ENCODE results near the gene SPATA18. TPM values are rescaled to one million over a fixed set of nuclear protein-coding genes. Genes with fewer than 3 reads are reported as not detected.

SPATA18 gene
- total RNA-seq, 4 donors from 2014 or later, result 3.0 to 11.2 (median 7.9) TPM

DNA sequence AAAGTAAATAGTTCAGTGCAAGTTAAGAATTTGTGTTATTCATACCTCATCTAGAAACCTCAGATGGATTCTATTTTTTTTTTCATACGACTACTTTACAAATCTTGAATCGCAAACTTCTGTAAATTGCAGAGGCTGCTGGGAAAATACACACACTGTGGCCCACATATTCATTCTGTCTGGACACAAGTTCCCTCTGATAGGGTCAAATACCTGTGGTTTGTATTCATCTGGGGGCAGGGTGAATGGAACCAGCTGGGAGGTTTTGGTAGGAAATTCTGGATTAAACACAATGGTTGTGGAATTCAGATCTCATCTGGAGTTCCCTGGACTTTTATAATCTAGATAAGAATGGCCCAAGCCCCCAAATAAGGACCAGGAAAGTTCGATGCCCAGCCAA, 56.2 kb downstream of the SPATA18 start:
- Histone ChIP-seq H3K4me3 (no peak overlapping the region), H3K27ac (no peak overlapping the region), H3K27me3 (no peaks in the 10 kb centered on the region), H3K4me1 (no peaks in the 10 kb centered on the region), H3K9me3 (no peaks in the 10 kb centered on the region), H3K36me3 (no peaks in the 10 kb centered on the region)
- DNase-seq, result no peak
- 74 to 100% methylated on average over 2 to 3 of the region's 3 CpGs for WGBS, 2 donors (ENCODE audit: low coverage in 1 of 2)
- in situ Hi-C loops (cut with MboI; ENCODE audit: low pct_ligation_motif_present in 1 of 4, low pct_unique_long_range_greater_than_20kb in 1 of 4, low sequenced_read_pairs in 3 of 4), result no loop called here
- TF ChIP-seq, protein P1, sequence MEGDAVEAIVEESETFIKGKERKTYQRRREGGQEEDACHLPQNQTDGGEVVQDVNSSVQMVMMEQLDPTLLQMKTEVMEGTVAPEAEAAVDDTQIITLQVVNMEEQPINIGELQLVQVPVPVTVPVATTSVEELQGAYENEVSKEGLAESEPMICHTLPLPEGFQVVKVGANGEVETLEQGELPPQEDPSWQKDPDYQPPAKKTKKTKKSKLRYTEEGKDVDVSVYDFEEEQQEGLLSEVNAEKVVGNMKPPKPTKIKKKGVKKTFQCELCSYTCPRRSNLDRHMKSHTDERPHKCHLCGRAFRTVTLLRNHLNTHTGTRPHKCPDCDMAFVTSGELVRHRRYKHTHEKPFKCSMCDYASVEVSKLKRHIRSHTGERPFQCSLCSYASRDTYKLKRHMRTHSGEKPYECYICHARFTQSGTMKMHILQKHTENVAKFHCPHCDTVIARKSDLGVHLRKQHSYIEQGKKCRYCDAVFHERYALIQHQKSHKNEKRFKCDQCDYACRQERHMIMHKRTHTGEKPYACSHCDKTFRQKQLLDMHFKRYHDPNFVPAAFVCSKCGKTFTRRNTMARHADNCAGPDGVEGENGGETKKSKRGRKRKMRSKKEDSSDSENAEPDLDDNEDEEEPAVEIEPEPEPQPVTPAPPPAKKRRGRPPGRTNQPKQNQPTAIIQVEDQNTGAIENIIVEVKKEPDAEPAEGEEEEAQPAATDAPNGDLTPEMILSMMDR (IDR thresholded peaks at IDR 0.05), result no peak
- TF ChIP-seq POLR2AphosphoS5 (IDR thresholded peaks at IDR 0.05), result no peak
- TF ChIP-seq POLR2A (IDR thresholded peaks at IDR 0.05), result no peak
- TF ChIP-seq EP300 (IDR thresholded peaks at IDR 0.05; ENCODE audit: low read depth), result no peak
- intact Hi-C loops (cut with DNase I; ENCODE audit: low total_unique reads), result no loop called here

DNA sequence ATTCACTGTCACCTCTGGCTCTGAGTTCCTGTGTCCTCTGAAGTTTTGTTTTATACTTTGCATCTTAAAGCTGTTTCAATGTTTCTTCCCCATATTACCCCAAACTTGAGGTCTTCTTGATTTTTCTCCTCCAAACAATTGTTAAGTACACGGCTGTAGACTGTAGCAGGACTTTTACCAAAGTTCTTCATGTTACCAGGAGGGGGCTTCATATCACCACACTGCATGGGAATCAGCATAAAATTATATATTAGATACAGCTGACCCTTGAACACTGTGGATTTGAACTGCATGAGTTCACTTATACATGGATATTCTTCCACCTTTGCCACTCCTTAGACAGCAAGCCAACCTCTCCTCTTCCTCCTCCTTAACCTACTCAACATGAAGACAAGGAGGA, 56.6 kb downstream of the SPATA18 start:
- H3K4me1 ChIP-seq, result no peaks in the 10 kb centered on the region
- TF ChIP-seq POLR2AphosphoS5 (IDR thresholded peaks at IDR 0.05) (no peak), EP300 (IDR thresholded peaks at IDR 0.05; ENCODE audit: low read depth) (no peak), POLR2A (IDR thresholded peaks at IDR 0.05) (no peak)
- TF ChIP-seq, protein P1 (IDR thresholded peaks at IDR 0.05), result no peak
- intact Hi-C loops (cut with DNase I; ENCODE audit: low total_unique reads) (no loop called here), in situ Hi-C loops (cut with MboI; ENCODE audit: low pct_ligation_motif_present in 1 of 4, low pct_unique_long_range_greater_than_20kb in 1 of 4, low sequenced_read_pairs in 3 of 4) (no loop called here)
- no peak overlapping the region for H3K4me3 ChIP-seq
- WGBS, 2 donors (ENCODE audit: low coverage in 1 of 2), result 83% methylated on average over 1 of the region's 1 CpG; no CpG with 5 or more reads in 1 of the 2 donors
- H3K27me3 ChIP-seq, result no peaks in the 10 kb centered on the region
- no peak overlapping the region for H3K27ac ChIP-seq
- no peaks in the 10 kb centered on the region for H3K9me3 ChIP-seq
- no peaks in the 10 kb centered on the region for H3K36me3 ChIP-seq
- no peak for DNase-seq

DNA sequence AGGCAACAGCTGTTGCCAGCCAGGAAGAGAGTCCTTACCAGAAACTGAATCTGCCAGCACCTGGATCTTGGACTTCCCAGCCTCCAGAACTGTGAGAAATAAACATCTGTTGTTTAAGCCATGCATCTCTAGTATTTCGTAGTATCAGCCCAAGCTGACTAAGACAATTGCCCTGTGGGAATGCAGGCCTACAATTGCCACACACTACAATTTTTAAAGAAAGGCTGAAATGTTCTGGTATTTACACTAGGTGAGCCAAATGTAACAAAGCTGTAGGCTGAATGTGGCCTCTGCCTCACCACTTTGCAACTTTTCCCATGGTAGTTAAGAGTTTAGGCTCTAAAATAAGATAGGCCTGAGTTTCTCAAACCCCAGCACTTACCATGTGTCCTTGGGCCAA, 59.1 kb downstream of the SPATA18 start:
- intact Hi-C loops (cut with DNase I; ENCODE audit: low total_unique reads) (no loop called here), in situ Hi-C loops (cut with MboI; ENCODE audit: low pct_ligation_motif_present in 1 of 4, low pct_unique_long_range_greater_than_20kb in 1 of 4, low sequenced_read_pairs in 3 of 4) (no loop called here)
- no peaks in the 10 kb centered on the region for H3K9me3 ChIP-seq
- no peaks in the 10 kb centered on the region for H3K36me3 ChIP-seq
- H3K4me3 ChIP-seq, result no peak overlapping the region
- H3K4me1 ChIP-seq, result no peaks in the 10 kb centered on the region
- WGBS, 2 donors (ENCODE audit: low coverage in 1 of 2), result 67 to 85% methylated on average over 1 of the region's 1 CpG
- no peaks in the 10 kb centered on the region for H3K27me3 ChIP-seq
- no peak for DNase-seq
- TF ChIP-seq, protein P1 (IDR thresholded peaks at IDR 0.05), result no peak
- no peak for TF ChIP-seq POLR2AphosphoS5 (IDR thresholded peaks at IDR 0.05)
- no peak for TF ChIP-seq POLR2A (IDR thresholded peaks at IDR 0.05)
- no peak for TF ChIP-seq EP300 (IDR thresholded peaks at IDR 0.05; ENCODE audit: low read depth)
- H3K27ac ChIP-seq, result no peak overlapping the region

DNA sequence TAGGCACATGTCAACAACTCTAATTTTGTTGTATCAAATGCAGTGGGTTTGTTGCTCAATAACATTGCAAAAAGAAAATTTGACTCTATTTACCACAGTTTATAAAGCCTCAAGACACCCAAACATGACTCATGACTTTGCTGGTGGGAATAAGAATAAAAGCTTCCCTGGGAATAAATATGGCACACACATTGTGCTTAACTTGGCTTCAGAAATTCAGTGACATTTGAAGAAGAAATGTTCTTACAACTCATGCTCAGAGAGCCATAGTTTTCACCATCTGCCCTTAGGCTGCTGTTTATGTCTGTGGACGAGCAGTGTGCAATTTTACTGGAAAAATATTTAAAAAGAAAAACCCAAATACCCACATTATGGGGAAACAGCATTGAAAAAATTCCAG, 60.9 kb downstream of the SPATA18 start:
- intact Hi-C loops (cut with DNase I; ENCODE audit: low total_unique reads), result no loop called here
- Histone ChIP-seq H3K4me3 (no peak overlapping the region), H3K4me1 (no peaks in the 10 kb centered on the region), H3K27ac (no peak overlapping the region), H3K36me3 (no peaks in the 10 kb centered on the region), H3K27me3 (no peaks in the 10 kb centered on the region), H3K9me3 (no peaks in the 10 kb centered on the region)
- WGBS, 2 donors (ENCODE audit: low coverage in 1 of 2), result 50 to 58% methylated on average over 1 of the region's 1 CpG
- in situ Hi-C loops (cut with MboI; ENCODE audit: low pct_ligation_motif_present in 1 of 4, low pct_unique_long_range_greater_than_20kb in 1 of 4, low sequenced_read_pairs in 3 of 4), result no loop called here
- TF ChIP-seq EP300 (IDR thresholded peaks at IDR 0.05; ENCODE audit: low read depth) (no peak), POLR2A (IDR thresholded peaks at IDR 0.05) (no peak), POLR2AphosphoS5 (IDR thresholded peaks at IDR 0.05) (no peak)
- TF ChIP-seq, protein P1 (IDR thresholded peaks at IDR 0.05), result no peak
- no peak for DNase-seq

Measured in transverse colon (tissue), 4 donors.